GM18858 (cell line): Measurements from ENCODE around the gene DNAJC12.
"Not testable (repeated sequence)": the region's sequence is repeated elsewhere in the genome, so short reads cannot be mapped to it uniquely, and the experiment has no call there.

Experiments
- ATAC-seq: cut with Tn5 transposase; IDR thresholded peaks from one replicate; pipeline ENCODE4 v1.9.1; 2021; ENCODE audit not compliant: unreplicated experiment

DNAJC12 gene

DNA sequence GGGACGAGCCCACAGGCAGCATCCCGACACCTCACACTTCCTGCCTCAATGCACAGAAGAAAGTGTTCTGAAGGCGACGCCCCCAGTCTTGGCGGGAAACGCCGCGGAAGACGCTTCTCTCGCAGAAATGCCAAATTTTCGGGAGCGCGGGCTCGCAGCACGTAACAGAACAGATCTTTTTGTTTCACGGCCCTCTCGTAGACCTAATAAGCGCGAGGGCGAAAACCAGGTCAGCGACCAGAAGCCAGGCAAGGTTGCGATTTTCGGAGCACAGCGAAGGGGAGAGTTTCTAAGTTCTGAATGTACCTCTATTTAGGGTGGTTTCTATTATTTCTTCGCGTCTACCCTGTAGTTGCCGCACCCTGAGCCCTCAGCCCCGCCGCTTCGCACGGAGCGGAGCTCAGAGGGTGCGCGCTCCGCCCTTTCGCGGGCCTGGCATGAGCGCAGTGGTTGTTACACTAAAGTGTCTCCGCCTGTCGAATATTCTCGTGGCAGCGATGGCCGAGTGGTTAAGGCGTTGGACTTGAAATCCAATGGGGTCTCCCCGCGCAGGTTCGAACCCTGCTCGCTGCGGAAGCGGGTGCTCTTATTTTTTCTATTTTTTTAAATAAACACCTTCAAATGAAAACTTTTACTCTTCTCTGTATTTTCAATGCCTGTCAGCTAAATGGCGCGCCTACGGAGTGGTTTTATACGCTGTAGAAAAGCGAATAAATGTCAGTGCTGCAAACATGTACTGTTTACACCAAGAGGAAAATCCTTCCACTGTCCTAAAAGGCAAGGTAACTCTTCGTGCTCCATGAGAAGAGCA is 73.8 kb downstream of the DNAJC12 start:
- ATAC-seq, result peak; percentile 82

DNA sequence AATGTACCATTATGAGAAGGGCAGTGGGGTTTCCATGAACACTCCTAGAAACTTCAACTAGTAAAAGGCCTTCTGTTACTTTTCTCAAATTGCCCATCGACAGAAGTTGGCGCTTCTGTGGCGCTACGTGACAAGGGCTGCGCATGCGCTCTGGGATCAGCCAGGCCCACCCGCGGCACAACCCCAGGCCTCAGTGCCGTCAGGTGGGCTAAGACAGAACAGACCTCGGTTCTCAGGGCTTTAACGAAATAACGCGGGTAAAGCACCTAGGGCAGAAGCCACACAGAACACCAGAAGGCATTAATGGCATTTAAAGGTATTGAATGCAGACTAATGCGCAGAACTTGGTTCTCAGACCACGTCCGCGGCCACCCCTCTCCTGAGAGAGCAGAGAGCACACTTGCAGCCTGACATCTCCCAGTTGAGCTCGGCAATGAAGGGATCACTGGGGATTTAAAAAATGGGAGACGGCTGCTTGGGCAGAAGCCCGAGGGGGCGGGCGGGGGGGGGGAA is 74.4 kb downstream of the DNAJC12 start:
- peak; percentile 24 for ATAC-seq

DNA sequence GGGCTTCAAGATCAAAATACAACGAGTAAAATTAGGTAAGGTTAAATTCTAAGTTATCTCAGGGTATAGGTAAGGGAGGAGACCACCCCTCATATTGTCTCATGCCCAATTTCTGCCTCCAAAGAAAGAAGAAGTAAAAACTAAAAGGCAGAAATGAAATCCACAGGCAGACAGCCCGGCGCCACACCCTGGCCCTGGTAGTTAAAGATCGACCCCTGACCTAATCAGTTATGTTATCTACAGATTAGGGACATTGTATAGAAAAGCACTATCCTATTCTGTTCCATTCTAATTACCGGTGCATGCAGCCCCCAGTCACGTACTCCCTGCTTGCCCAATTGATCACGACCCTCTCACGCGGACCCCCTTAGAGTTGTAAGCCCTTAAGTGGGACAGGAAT is 75.4 kb downstream of the DNAJC12 start:
- ATAC-seq, result not testable (repeated sequence)

DNA sequence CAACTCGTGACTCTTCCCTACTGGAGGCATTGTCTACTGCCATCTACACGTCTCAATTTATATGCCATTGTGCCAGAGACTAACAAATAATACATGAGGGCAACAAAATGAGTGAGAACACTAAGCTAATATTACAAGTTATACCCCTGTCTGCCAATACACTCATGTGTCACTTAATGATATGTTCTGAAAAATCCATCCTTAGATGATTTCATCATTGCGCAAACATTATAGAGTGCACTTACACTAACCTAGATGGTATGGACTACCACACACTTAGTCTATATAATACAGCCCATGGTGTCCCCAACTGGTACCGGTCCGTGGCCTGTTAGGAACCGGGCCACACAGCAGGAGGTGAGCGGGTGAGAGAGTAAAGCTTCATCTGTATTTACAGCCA is 77.7 kb downstream of the DNAJC12 start:
- ATAC-seq, result no peak
